Measurements from ENCODE around the gene HMGA1. TPM values are rescaled to one million over a fixed set of nuclear protein-coding genes. Genes with fewer than 3 reads are reported as not detected.

HMGA1 gene
- total RNA-seq, 1 donor from 2014 or later = 33.4 TPM

- Mint-ChIP-seq H3K27me3 (ENCODE audit: low read depth) (no peaks in the 10 kb centered on the region), H3K4me3 (ENCODE audit: unreplicated experiment) (no peak overlapping the region), H3K4me1 (ENCODE audit: low read depth) (no peaks in the 10 kb centered on the region), H3K9me3 (ENCODE audit: low read depth) (no peaks in the 10 kb centered on the region), H3K27ac (ENCODE audit: unreplicated experiment) (no peak overlapping the region), H3K36me3 (ENCODE audit: low read depth) (peaks cover 18% of the 10 kb centered on the region)
- no peak for DNase-seq (ENCODE audit: low spot score)
- TF ChIP-seq CTCF (IDR thresholded peaks at IDR 0.05) = no peak
Observed at GRCh38 chr6:34276881-34277762, 40.4 kb downstream of the HMGA1 start.

GRCh38 chr6:34277763-34278112 is 41.1 kb downstream of the HMGA1 start:
- Mint-ChIP-seq H3K4me3 (ENCODE audit: unreplicated experiment) (no peak overlapping the region), H3K27ac (ENCODE audit: unreplicated experiment) (no peak overlapping the region), H3K4me1 (ENCODE audit: low read depth) (no peaks in the 10 kb centered on the region), H3K36me3 (ENCODE audit: low read depth) (peaks cover 18% of the 10 kb centered on the region), H3K9me3 (ENCODE audit: low read depth) (no peaks in the 10 kb centered on the region), H3K27me3 (ENCODE audit: low read depth) (no peaks in the 10 kb centered on the region)
- TF ChIP-seq CTCF (IDR thresholded peaks at IDR 0.05) = no peak
- DNase-seq (ENCODE audit: low spot score) = no peak

GRCh38 chr6:34278833-34279232 is 42.2 kb downstream of the HMGA1 start:
- Mint-ChIP-seq H3K9me3 (ENCODE audit: low read depth) (no peaks in the 10 kb centered on the region), H3K4me1 (ENCODE audit: low read depth) (no peaks in the 10 kb centered on the region), H3K27ac (ENCODE audit: unreplicated experiment) (no peak overlapping the region), H3K4me3 (ENCODE audit: unreplicated experiment) (no peak overlapping the region), H3K27me3 (ENCODE audit: low read depth) (no peaks in the 10 kb centered on the region), H3K36me3 (ENCODE audit: low read depth) (peaks cover 19% of the 10 kb centered on the region)
- TF ChIP-seq CTCF (IDR thresholded peaks at IDR 0.05) = no peak
- no peak for DNase-seq (ENCODE audit: low spot score)

- Mint-ChIP-seq H3K4me1 (ENCODE audit: low read depth) (peaks cover 12% of the 10 kb centered on the region), H3K27ac (ENCODE audit: unreplicated experiment) (no peak overlapping the region), H3K27me3 (ENCODE audit: low read depth) (no peaks in the 10 kb centered on the region), H3K36me3 (ENCODE audit: low read depth) (peaks cover 23% of the 10 kb centered on the region), H3K9me3 (ENCODE audit: low read depth) (no peaks in the 10 kb centered on the region), H3K4me3 (ENCODE audit: unreplicated experiment) (no peak overlapping the region)
- TF ChIP-seq CTCF (IDR thresholded peaks at IDR 0.05) = no peak
- DNase-seq (ENCODE audit: low spot score) = no peak
Observed at GRCh38 chr6:34280216-34280615, 43.5 kb downstream of the HMGA1 start.

- Mint-ChIP-seq H3K36me3 (ENCODE audit: low read depth) (peaks cover 25% of the 10 kb centered on the region), H3K27ac (ENCODE audit: unreplicated experiment) (no peak overlapping the region), H3K4me1 (ENCODE audit: low read depth) (peaks cover 21% of the 10 kb centered on the region), H3K27me3 (ENCODE audit: low read depth) (no peaks in the 10 kb centered on the region), H3K9me3 (ENCODE audit: low read depth) (no peaks in the 10 kb centered on the region), H3K4me3 (ENCODE audit: unreplicated experiment) (no peak overlapping the region)
- no peak for DNase-seq (ENCODE audit: low spot score)
- TF ChIP-seq CTCF (IDR thresholded peaks at IDR 0.05) = no peak
Observed at GRCh38 chr6:34281702-34282334, 45.1 kb downstream of the HMGA1 start.

All from chondrocyte (in vitro differentiated cells).